ENCODE measurements around the gene CTBP2.

- TF ChIP-seq CTCF (IDR thresholded peaks at IDR 0.05; ENCODE audit: insufficient read depth, low read length, poor library complexity, severe bottlenecking) (no peak), EZH2phosphoT487 (conservative IDR thresholded peaks at IDR 0.05; ENCODE audit: low read length) (no peak)
These were observed 144.2 kb downstream of the CTBP2 start for GRCh38 chr10:125016123-125016522.
